GM12878 (cell line): ENCODE results near the gene KCNQ1. TPM values are rescaled to one million over a fixed set of nuclear protein-coding genes. Genes with fewer than 3 reads are reported as not detected.

Experiments used
- ATAC-seq: fragments of 200-7000 bp; cut with Tn5 transposase; 3 replicates; pipeline ENCODE4 v1.9.1; 2020; ENCODE audit warnings: mild to moderate bottlenecking, moderate library complexity
- BruUV-seq: library from RNA; stranded (reverse); fragments of 400-500 nt; replicated peaks from 2 replicates; lab custom pipeline; 2021; lab: Mats Ljungman, UMichigan
- CTCF ChIA-PET: fragments of 300-600 bp; sonication (Branson Sonifier 250); formaldehyde crosslinking; extraction: SDS; loops from one replicate; lab custom pipeline; 2021; ENCODE audit warnings: inconsistent platforms; lab: Yijun Ruan, JAX
- POLR2A ChIA-PET: fragments of 350-600 bp; formaldehyde crosslinking; extraction: SDS; loops from one replicate; lab custom pipeline; 2021; ENCODE audit warnings: inconsistent platforms; lab: Charles Lee
- RAD21 ChIA-PET: fragments of 300-600 bp; sonication (Branson Sonifier 250); formaldehyde crosslinking; loops from one replicate; lab custom pipeline; 2023; ENCODE audit warnings: antibody characterized with exemption; ENCODE audit not compliant: unreplicated experiment; lab: Charles Lee
- SMC1A ChIA-PET: fragments of 300-600 bp; sonication (Branson Sonifier 250); formaldehyde crosslinking; loops from one replicate; lab custom pipeline; 2023; ENCODE audit not compliant: unreplicated experiment, uncharacterized antibody; lab: Charles Lee
- DNase-seq: peaks from one replicate; pipeline ENCODE4 v3.0.0-alpha.2; 2011; ENCODE audit warnings: low read depth, low spot score
- FAIRE-seq: peaks from 3 replicates; lab custom pipeline; 2011; peaks lifted over from hg19 to GRCh38; lab: Jason Lieb, UNC
- H2AFZ ChIP-seq: 2 replicates; pipeline ENCODE4 v1.6.0; 2011; ENCODE audit warnings: low read depth, low read length, control low read depth; ENCODE audit not compliant: control insufficient read depth
- H3K27ac ChIP-seq: 2 replicates; pipeline ENCODE4 v1.5.1; 2011; ENCODE audit warnings: control low read depth; ENCODE audit not compliant: control insufficient read depth, insufficient read depth
- H3K27me3 ChIP-seq, 2 experiments: replicated peaks in 1 of 2; 2 replicates each; pipeline versions ENCODE4 v1.6.0 to v1.6.1; 2011; ENCODE audit warnings: low read length in 1 of 2; ENCODE audit not compliant: control insufficient read depth in 2 of 2, insufficient read depth in 2 of 2
- H3K36me3 ChIP-seq, 2 experiments: 2 replicates each; pipeline ENCODE4 v1.5.1; 2011; ENCODE audit warnings: low read length in 1 of 2; ENCODE audit not compliant: control insufficient read depth in 2 of 2, insufficient read depth in 2 of 2
- H3K4me1 ChIP-seq: 2 replicates; pipeline ENCODE4 v1.6.1; 2011; ENCODE audit warnings: mild to moderate bottlenecking, low read length, moderate library complexity, mixed read lengths; ENCODE audit not compliant: control insufficient read depth, insufficient read depth
- H3K4me2 ChIP-seq: 2 replicates; pipeline ENCODE4 v1.6.0; 2011; ENCODE audit warnings: control low read depth; ENCODE audit not compliant: control insufficient read depth, insufficient read depth
- H3K4me3 ChIP-seq: fragments of 200-600 bp; sonication (generic); 2 replicates; pipeline ENCODE4 v1.5.1; 2016
- H3K79me2 ChIP-seq: 2 replicates; pipeline ENCODE4 v1.6.0; 2011; ENCODE audit warnings: low read length; ENCODE audit not compliant: control insufficient read depth, insufficient read depth
- H3K9ac ChIP-seq: 2 replicates; pipeline ENCODE4 v1.8.0; 2011; ENCODE audit warnings: low read length, control low read depth, mixed read lengths; ENCODE audit not compliant: control insufficient read depth, insufficient read depth
- H3K9me3 ChIP-seq: replicated peaks from 3 replicates; pipeline ENCODE4 v1.5.1; 2011; ENCODE audit warnings: mild to moderate bottlenecking, low read length; ENCODE audit not compliant: control insufficient read depth, insufficient read depth
- H4K20me1 ChIP-seq: 2 replicates; pipeline ENCODE4 v1.6.0; 2011; ENCODE audit not compliant: control insufficient read depth, insufficient read depth
- ATF7 ChIP-seq: fragments of 450-650 bp; IDR thresholded peaks from 2 replicates; pipeline ENCODE4 v1.6.1; 2016; ENCODE audit warnings: low read depth, mild to moderate bottlenecking
- E2F4 ChIP-seq: IDR thresholded peaks from 2 replicates; pipeline ENCODE4 v1.6.1; 2012; ENCODE audit warnings: low read depth, low read length, improper control_type of control experiment
- E2F8 ChIP-seq: fragments of 450-650 bp; IDR thresholded peaks from 2 replicates; pipeline ENCODE4 v1.6.1; 2018; ENCODE audit warnings: mild to moderate bottlenecking, low read depth, moderate library complexity; ENCODE audit not compliant: partially characterized antibody
- EGR1 ChIP-seq, 2 experiments: IDR thresholded peaks; 1 replicate in 1 of 2; 2 replicates in 1 of 2; pipeline ENCODE4 v1.6.1; 2011 to 2012; ENCODE audit warnings: low read depth in 2 of 2, low read length in 2 of 2, borderline replicate concordance in 1 of 2, mild to moderate bottlenecking in 1 of 2, moderate library complexity in 1 of 2
- ESRRA ChIP-seq: IDR thresholded peaks from 2 replicates; pipeline ENCODE4 v1.6.1; 2012; ENCODE audit warnings: mild to moderate bottlenecking, low read length, improper control_type of control experiment
- GABPA ChIP-seq: IDR thresholded peaks from 2 replicates; pipeline ENCODE4 v1.6.1; 2014; ENCODE audit warnings: antibody characterized with exemption, low read depth, mild to moderate bottlenecking, inconsistent platforms
- GATAD2B ChIP-seq: fragments of 450-650 bp; conservative IDR thresholded peaks from 2 replicates; pipeline ENCODE4 v1.6.1; 2017; ENCODE audit warnings: low read depth, mild to moderate bottlenecking, moderate library complexity
- MTA2 ChIP-seq: fragments of 450-650 bp; IDR thresholded peaks from 2 replicates; pipeline ENCODE4 v1.6.1; 2016; ENCODE audit warnings: low read depth, mild to moderate bottlenecking, moderate library complexity
- SREBF2 ChIP-seq: IDR thresholded peaks from 2 replicates; pipeline ENCODE4 v1.6.1; 2012; ENCODE audit warnings: mild to moderate bottlenecking, low read length
- TAF1 ChIP-seq: IDR thresholded peaks from 2 replicates; pipeline ENCODE4 v1.6.1; 2011; ENCODE audit warnings: mild to moderate bottlenecking, low read depth, low read length, borderline replicate concordance
- TCF12 ChIP-seq: IDR thresholded peaks from 2 replicates; pipeline ENCODE4 v1.6.1; 2011; ENCODE audit warnings: low read depth, mild to moderate bottlenecking, low read length
- TCF7 ChIP-seq: IDR thresholded peaks from 2 replicates; pipeline ENCODE4 v1.6.1; 2014; ENCODE audit warnings: antibody characterized with exemption, borderline replicate concordance
- USF2 ChIP-seq: IDR thresholded peaks from 2 replicates; pipeline ENCODE4 v1.6.1; 2011; ENCODE audit warnings: low read depth, low read length, improper control_type of control experiment, borderline replicate concordance
- ZBTB40 ChIP-seq: fragments of 450-650 bp; IDR thresholded peaks from 2 replicates; pipeline ENCODE4 v1.6.1; 2016; ENCODE audit warnings: mild to moderate bottlenecking, moderate library complexity, borderline replicate concordance
- ZSCAN29 ChIP-seq: fragments of 450-650 bp; IDR thresholded peaks from 2 replicates; pipeline ENCODE4 v1.6.1; 2017; ENCODE audit warnings: mild to moderate bottlenecking, moderate library complexity
- WGBS: methylation state at CpG from one replicate; pipeline ENCODE4 v1.1.6; 2016; ENCODE audit warnings: low lambda C conversion rate; ENCODE audit not compliant: insufficient replicate concordance, insufficient coverage; ENCODE audit errors: missing lambda C conversion rate; 5-methylcytosine and 5-hydroxymethylcytosine counted together
- in situ Hi-C: fragments of 300-500 bp; cut with MboI; formaldehyde crosslinking; loops from 9 replicates; pipeline ENCODE4 v1.14.3; 2018; ENCODE audit warnings: mixed read lengths
- intact Hi-C: fragments of 100-400 bp; cut with micrococcal nuclease; formaldehyde crosslinking; loops from one replicate; pipeline ENCODE4 v1.14.2; 2022; ENCODE audit not compliant: unreplicated experiment
- polyA plus RNA-seq, 11 experiments: library from polyadenylated mRNA; depleted of rRNA in 4 of 11; unstranded in 6 of 11; stranded (reverse) in 5 of 11; fragments of >200 nt; fragmentation: Nextera tagmentation in 4 of 11; fragmentation: Illumina TruSeq in 1 of 11; extraction: Ambion mirVana in 4 of 11; extraction: Trizol in 1 of 11; gene quantifications; 1 replicate in 1 of 11; 2 replicates in 10 of 11; pipeline versions ENCODE4 v1.2.1 to v1.2.3, GENCODE V29; 2011 to 2016; ENCODE audit warnings: inconsistent platforms in 2 of 11, missing spikeins in 2 of 11, low read depth in 1 of 11
- total RNA-seq, 4 experiments: library from RNA; depleted of rRNA in 3 of 4; stranded (reverse); fragments of >200 nt in 3 of 4; fragmentation: Illumina TruSeq in 1 of 4; extraction: Trizol in 1 of 4; gene quantifications; 2 replicates each; pipeline versions ENCODE4 v1.2.1 to v1.2.3, GENCODE V29; 2013 to 2021

The KCNQ1 gene
- total and polyA plus RNA-seq, 10 of the 15 experiments (the other 5 are each of a cell fraction or from before 2014, with no cell fraction given): 0.03 to 0.15 (median 0.12) TPM; not detected in 7

- peaks cover 2 to 3% of the 10 kb centered on the region in 2 experiments; a peak in 3 of 4 replicates for H3K27me3 ChIP-seq
- no peaks in the 10 kb centered on the region for H3K4me1 ChIP-seq
- H3K4me3 ChIP-seq: no peak overlapping the region
- no peaks in the 10 kb centered on the region for H3K9me3 ChIP-seq
- H3K27ac ChIP-seq: no peak overlapping the region
- BruUV-seq: no TSS peak
- H3K36me3 ChIP-seq: no peaks in the 10 kb centered on the region
- intact Hi-C loops: no loop called here
- in situ Hi-C loops: no loop called here
- H3K9ac ChIP-seq: no peak overlapping the region
- 30% methylated on average over 27 of the region's 27 CpGs for WGBS
- ChIA-PET CTCF (no interaction called here), POLR2A (no interaction called here), SMC1A (no interaction called here), RAD21 (no interaction called here)
- FAIRE-seq (no peak), ATAC-seq (no peak), DNase-seq (no peak)
- H2AFZ ChIP-seq: no peak overlapping the region
- no peaks in the 10 kb centered on the region for H4K20me1 ChIP-seq
- no peak overlapping the region for H3K4me2 ChIP-seq
- no peaks in the 10 kb centered on the region for H3K79me2 ChIP-seq
- TF ChIP-seq GATAD2B: no peak
- no peak for TF ChIP-seq TAF1
- TF ChIP-seq TCF7: no peak
- TF ChIP-seq ZSCAN29: no peak
- no peak for TF ChIP-seq GABPA
- no peak for TF ChIP-seq SREBF2
- TF ChIP-seq TCF12: no peak
- TF ChIP-seq ESRRA: no peak
- TF ChIP-seq ZBTB40: no peak
- no peak for TF ChIP-seq E2F8
- no peak for TF ChIP-seq EGR1 (IDR thresholded peaks at IDR 0.05; ENCODE audit: borderline replicate concordance in 1 of 2, low read depth in 2 of 2, low read length in 2 of 2)
- TF ChIP-seq E2F4: no peak
- no peak for TF ChIP-seq MTA2
- no peak for TF ChIP-seq ATF7
- TF ChIP-seq USF2: no peak
Observed at GRCh38 chr11:2725368-2726300, 280.8 kb downstream of the KCNQ1 start.
